Activated T-helper 17 cell treated with anti-CD3 and anti-CD28 coated beads, Interleukin-2, amount 50 U/mL, for 72 hours (primary cell): ENCODE measurements around the gene BIVM. TPM values are rescaled to one million over a fixed set of nuclear protein-coding genes. Genes with fewer than 3 reads are reported as not detected.
A peak's percentile ranks its signal among the peaks of the same experiment; 100 is the strongest.

ENCODE experiments used
- ATAC-seq: fragments of 150-1000 bp; cut with Tn5 transposase; replicated peaks from 2 replicates; pipeline ENCODE4 v1.10.0; 2021; ENCODE audit warnings: mild to moderate bottlenecking, moderate library complexity
- H3K27ac Mint-ChIP-seq: one replicate; pipeline ENCODE4 v1.8.0; 2022; ENCODE audit warnings: mixed read lengths
- H3K27me3 Mint-ChIP-seq: one replicate; pipeline ENCODE4 v1.8.0; 2022; ENCODE audit warnings: mixed read lengths
- H3K36me3 Mint-ChIP-seq: one replicate; pipeline ENCODE4 v1.8.0; 2022; ENCODE audit warnings: low read depth, mild to moderate bottlenecking, mixed read lengths
- H3K4me1 Mint-ChIP-seq: one replicate; pipeline ENCODE4 v1.8.0; 2022; ENCODE audit warnings: mixed read lengths
- H3K4me3 Mint-ChIP-seq: one replicate; pipeline ENCODE4 v1.8.0; 2022; ENCODE audit warnings: mild to moderate bottlenecking, mixed read lengths
- H3K9me3 Mint-ChIP-seq: one replicate; pipeline ENCODE4 v1.8.0; 2022; ENCODE audit warnings: mixed read lengths
- total RNA-seq, 2 donors: library from RNA; stranded (reverse); gene quantifications; one replicate each; pipeline ENCODE4 v1.2.3, GENCODE V29; 2022

The BIVM gene
- total RNA-seq, 2 donors from 2014 or later = 10.1 to 19.5 TPM

- Mint-ChIP-seq H3K9me3 (no peaks in the 10 kb centered on the region), H3K27ac (peak overlapping the region; percentile 80), H3K36me3 (peaks cover 36% of the 10 kb centered on the region), H3K4me3 (peak overlapping the region; percentile 84), H3K27me3 (no peaks in the 10 kb centered on the region), H3K4me1 (peaks cover 16% of the 10 kb centered on the region)
- ATAC-seq = peak; percentile 27
Observed at GRCh38 chr13:102845289-102845629, 46.3 kb downstream of the BIVM start.

GRCh38 chr13:102845630-102846260 is 46.8 kb downstream of the BIVM start, which contains the start of gene ERCC5:
ERCC5 (plus strand) TSS chr13:102846032; CDS start chr13:102846267, 235 bp downstream.
- H3K4me3 Mint-ChIP-seq = peak within 1 kb of the TSS; percentile 84
- H3K9me3 Mint-ChIP-seq = no peaks in the 10 kb centered on the region
- peaks cover 41% of the 10 kb centered on the region for H3K36me3 Mint-ChIP-seq
- peak within 1 kb of the TSS; percentile 80 for H3K27ac Mint-ChIP-seq
- ATAC-seq = peak; percentile 90
- H3K4me1 Mint-ChIP-seq = peaks cover 21% of the 10 kb centered on the region
- H3K27me3 Mint-ChIP-seq = no peaks in the 10 kb centered on the region

- peak overlapping the region; percentile 80 for H3K27ac Mint-ChIP-seq
- peaks cover 21% of the 10 kb centered on the region for H3K4me1 Mint-ChIP-seq
- peak; percentile 51 for ATAC-seq
- H3K4me3 Mint-ChIP-seq = peak overlapping the region; percentile 84
- H3K9me3 Mint-ChIP-seq = no peaks in the 10 kb centered on the region
- H3K36me3 Mint-ChIP-seq = peaks cover 45% of the 10 kb centered on the region
- no peaks in the 10 kb centered on the region for H3K27me3 Mint-ChIP-seq
Observed at GRCh38 chr13:102846261-102847015, 47.5 kb downstream of the BIVM start.

GRCh38 chr13:102847272-102848234 is 48.6 kb downstream of the BIVM start:
- Mint-ChIP-seq H3K36me3 (peaks cover 56% of the 10 kb centered on the region), H3K27ac (peak overlapping the region; percentile 80)

GRCh38 chr13:102848956-102849355 is 50.0 kb downstream of the BIVM start:
- Mint-ChIP-seq H3K4me3 (peak overlapping the region; percentile 84), H3K36me3 (peaks cover 70% of the 10 kb centered on the region), H3K27me3 (no peaks in the 10 kb centered on the region), H3K27ac (no peak overlapping the region), H3K9me3 (no peaks in the 10 kb centered on the region), H3K4me1 (peaks cover 26% of the 10 kb centered on the region)
- ATAC-seq = no peak

More at GRCh38 chr13:102847272-102848234, 48.6 kb downstream of the BIVM start:
- ATAC-seq = no peak
- peak overlapping the region; percentile 84 for H3K4me3 Mint-ChIP-seq
- no peaks in the 10 kb centered on the region for H3K9me3 Mint-ChIP-seq
- H3K27me3 Mint-ChIP-seq = no peaks in the 10 kb centered on the region
- peaks cover 21% of the 10 kb centered on the region for H3K4me1 Mint-ChIP-seq

- H3K4me3 Mint-ChIP-seq = no peak overlapping the region
- no peaks in the 10 kb centered on the region for H3K27me3 Mint-ChIP-seq
- H3K9me3 Mint-ChIP-seq = no peaks in the 10 kb centered on the region
- H3K4me1 Mint-ChIP-seq = peaks cover 31% of the 10 kb centered on the region
- ATAC-seq = no peak
- no peak overlapping the region for H3K27ac Mint-ChIP-seq
- peaks cover 86% of the 10 kb centered on the region for H3K36me3 Mint-ChIP-seq
Observed at GRCh38 chr13:102852556-102852955, 53.6 kb downstream of the BIVM start.

- peak; percentile 70 for ATAC-seq
- Mint-ChIP-seq H3K9me3 (no peaks in the 10 kb centered on the region), H3K27me3 (no peaks in the 10 kb centered on the region), H3K36me3 (peaks cover 97% of the 10 kb centered on the region), H3K4me1 (peaks cover 24% of the 10 kb centered on the region), H3K4me3 (peak overlapping the region; percentile 63), H3K27ac (peak overlapping the region; percentile 81)
Observed at GRCh38 chr13:102854675-102855074, 55.8 kb downstream of the BIVM start.

GRCh38 chr13:102856557-102856956 is 57.6 kb downstream of the BIVM start:
- peaks cover 15% of the 10 kb centered on the region for H3K4me1 Mint-ChIP-seq
- no peaks in the 10 kb centered on the region for H3K27me3 Mint-ChIP-seq
- no peak overlapping the region for H3K27ac Mint-ChIP-seq
- no peak for ATAC-seq
- H3K9me3 Mint-ChIP-seq = no peaks in the 10 kb centered on the region
- peaks cover 100% of the 10 kb centered on the region for H3K36me3 Mint-ChIP-seq
- H3K4me3 Mint-ChIP-seq = no peak overlapping the region

- Mint-ChIP-seq H3K27ac (peak overlapping the region; percentile 68), H3K4me1 (peaks cover 12% of the 10 kb centered on the region), H3K9me3 (no peaks in the 10 kb centered on the region), H3K27me3 (no peaks in the 10 kb centered on the region), H3K4me3 (no peak overlapping the region), H3K36me3 (peaks cover 100% of the 10 kb centered on the region)
- ATAC-seq = no peak
Observed at GRCh38 chr13:102862624-102863210, 63.8 kb downstream of the BIVM start.

- no peak for ATAC-seq
- Mint-ChIP-seq H3K9me3 (no peaks in the 10 kb centered on the region), H3K4me1 (peaks cover 12% of the 10 kb centered on the region), H3K4me3 (no peak overlapping the region), H3K27me3 (no peaks in the 10 kb centered on the region), H3K27ac (peak overlapping the region; percentile 55), H3K36me3 (peaks cover 100% of the 10 kb centered on the region)
Observed at GRCh38 chr13:102863590-102863989, 64.7 kb downstream of the BIVM start.

- no peaks in the 10 kb centered on the region for H3K9me3 Mint-ChIP-seq
- no peak overlapping the region for H3K27ac Mint-ChIP-seq
- no peak for ATAC-seq
- no peaks in the 10 kb centered on the region for H3K27me3 Mint-ChIP-seq
- H3K4me1 Mint-ChIP-seq = peaks cover 17% of the 10 kb centered on the region
- peaks cover 96% of the 10 kb centered on the region for H3K36me3 Mint-ChIP-seq
- no peak overlapping the region for H3K4me3 Mint-ChIP-seq
Observed at GRCh38 chr13:102868366-102868936, 69.5 kb downstream of the BIVM start.

- peak; percentile 56 for ATAC-seq
- H3K27ac Mint-ChIP-seq = no peak overlapping the region
- no peaks in the 10 kb centered on the region for H3K9me3 Mint-ChIP-seq
- peaks cover 15% of the 10 kb centered on the region for H3K4me1 Mint-ChIP-seq
- H3K4me3 Mint-ChIP-seq = no peak overlapping the region
- H3K27me3 Mint-ChIP-seq = no peaks in the 10 kb centered on the region
- peaks cover 96% of the 10 kb centered on the region for H3K36me3 Mint-ChIP-seq
Observed at GRCh38 chr13:102869948-102870676, 71.2 kb downstream of the BIVM start.

- H3K4me1 Mint-ChIP-seq = peaks cover 15% of the 10 kb centered on the region
- no peaks in the 10 kb centered on the region for H3K27me3 Mint-ChIP-seq
- H3K4me3 Mint-ChIP-seq = no peak overlapping the region
- H3K36me3 Mint-ChIP-seq = peaks cover 96% of the 10 kb centered on the region
- H3K27ac Mint-ChIP-seq = no peak overlapping the region
- no peaks in the 10 kb centered on the region for H3K9me3 Mint-ChIP-seq
- ATAC-seq = peak; percentile 35
Observed at GRCh38 chr13:102870677-102871415, 71.9 kb downstream of the BIVM start.
